SU-DHL-6 (cell line): ENCODE measurements around the gene BPIFB6.

Source experiments
- H2AFZ ChIP-seq: fragments of 200-600 bp; sonication (generic); 2 replicates; pipeline ENCODE4 v1.6.1; 2014; ENCODE audit warnings: low read depth, mild to moderate bottlenecking, moderate library complexity, mixed read lengths, antibody characterized with exemption, low read length; ENCODE audit not compliant: severe bottlenecking
- H3F3A ChIP-seq: fragments of 200-600 bp; shearing (Covaris generic); 2 replicates; pipeline ENCODE4 v1.6.0; 2016; ENCODE audit warnings: antibody characterized with exemption, mild to moderate bottlenecking; ENCODE audit not compliant: insufficient read depth
- H3K27ac ChIP-seq: fragments of 200-600 bp; sonication (generic); 2 replicates; pipeline ENCODE4 v1.5.1; 2016; ENCODE audit warnings: low read depth, mild to moderate bottlenecking, low read length, moderate library complexity, mixed read lengths
- H3K27me3 ChIP-seq: fragments of 200-600 bp; sonication (generic), shearing (Covaris generic); 2 replicates; pipeline ENCODE4 v1.6.0; 2014; ENCODE audit warnings: mild to moderate bottlenecking, low read length
- H3K36me3 ChIP-seq: fragments of 200-600 bp; sonication (generic); 2 replicates; pipeline ENCODE4 v1.6.1; 2014; ENCODE audit warnings: mild to moderate bottlenecking, low read length, mixed read lengths
- H3K4me2 ChIP-seq: fragments of 300-600, 200-600 bp; shearing (Covaris generic), sonication (generic); 2 replicates; pipeline ENCODE4 v1.6.0; 2014; ENCODE audit warnings: low read length, low read depth, mild to moderate bottlenecking; ENCODE audit not compliant: poor library complexity, severe bottlenecking
- H3K4me3 ChIP-seq: fragments of 200-600 bp; sonication (generic); 2 replicates; pipeline ENCODE4 v1.5.1; 2014; ENCODE audit warnings: antibody characterized with exemption, low read length, mild to moderate bottlenecking, mixed read lengths; ENCODE audit not compliant: insufficient read depth, poor library complexity, severe bottlenecking
- H3K79me2 ChIP-seq: fragments of 200-600 bp; sonication (generic); 2 replicates; pipeline ENCODE4 v1.6.1; 2014; ENCODE audit warnings: mild to moderate bottlenecking, low read length, moderate library complexity; ENCODE audit not compliant: insufficient read depth
- H3K9ac ChIP-seq: fragments of 200-600 bp; sonication (generic); 2 replicates; pipeline ENCODE4 v1.7.0; 2014; ENCODE audit warnings: mild to moderate bottlenecking, low read length
- H3K9me2 ChIP-seq: fragments of 200-600 bp; sonication (generic); replicated peaks from 2 replicates; pipeline ENCODE4 v1.6.1; 2014; ENCODE audit warnings: low read length; ENCODE audit not compliant: insufficient read depth
- H3K9me3 ChIP-seq: fragments of 200-600 bp; sonication (generic); 2 replicates; pipeline ENCODE4 v1.6.1; 2014; ENCODE audit warnings: low read length, mixed read lengths; ENCODE audit not compliant: insufficient read depth
- H4K20me1 ChIP-seq: fragments of 200-600 bp; sonication (generic); 2 replicates; pipeline ENCODE4 v1.6.1; 2014; ENCODE audit warnings: low read depth, mild to moderate bottlenecking, antibody characterized with exemption, low read length, moderate library complexity, mixed read lengths
- CTCF ChIP-seq: fragments of 200-600 bp; sonication (generic); IDR thresholded peaks from one replicate; pipeline ENCODE4 v1.5.1; 2017; ENCODE audit warnings: antibody characterized with exemption, mild to moderate bottlenecking, low read length, moderate library complexity; ENCODE audit not compliant: insufficient read depth, poor library complexity, severe bottlenecking
- EZH2phosphoT487 ChIP-seq: fragments of 200-600 bp; sonication (generic), shearing (Covaris generic); conservative IDR thresholded peaks from 2 replicates; pipeline ENCODE4 v1.6.1; 2018; ENCODE audit warnings: mild to moderate bottlenecking, antibody characterized with exemption, low read length, moderate library complexity, mixed read lengths

Gene BPIFB6

DNA sequence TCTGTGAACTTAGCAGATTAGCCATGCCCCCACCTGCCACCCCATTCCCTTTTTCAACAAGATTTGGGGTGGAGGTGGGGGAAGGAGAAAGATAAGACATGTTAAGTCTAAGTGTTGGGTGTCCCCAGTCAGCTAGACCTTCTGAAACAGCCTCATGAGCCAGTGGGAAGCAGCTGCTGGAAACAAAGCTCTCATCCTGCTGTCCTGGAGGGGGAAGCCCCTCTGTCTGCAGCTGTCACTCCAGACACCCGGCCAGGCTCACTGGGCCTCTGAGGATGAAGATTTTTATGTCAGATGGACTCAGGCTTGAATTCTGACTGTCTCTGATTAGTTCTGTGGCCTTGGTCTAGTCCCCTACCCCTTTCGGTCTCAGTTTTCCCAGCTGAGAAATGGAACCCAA, 23.3 kb downstream of the BPIFB6 start:
- Histone ChIP-seq H3K27ac (no peak overlapping the region), H3K4me2 (no peak overlapping the region), H3K9me2 (no peaks in the 10 kb centered on the region), H3K36me3 (no peaks in the 10 kb centered on the region), H3K4me3 (no peak overlapping the region), H2AFZ (no peak overlapping the region), H4K20me1 (no peaks in the 10 kb centered on the region), H3K9me3 (no peaks in the 10 kb centered on the region), H3K79me2 (no peaks in the 10 kb centered on the region), H3K9ac (no peak overlapping the region), H3F3A (no peaks in the 10 kb centered on the region), H3K27me3 (no peaks in the 10 kb centered on the region)
- TF ChIP-seq EZH2phosphoT487 (no peak), CTCF (no peak)

GRCh38 chr20:33059136-33059535, 27.7 kb downstream of the BPIFB6 start:
- Histone ChIP-seq H3K4me2 (no peak overlapping the region), H3K4me3 (no peak overlapping the region), H2AFZ (no peak overlapping the region), H3K27me3 (no peaks in the 10 kb centered on the region), H3K27ac (no peak overlapping the region), H3F3A (no peaks in the 10 kb centered on the region), H3K9ac (no peak overlapping the region), H3K79me2 (no peaks in the 10 kb centered on the region), H4K20me1 (no peaks in the 10 kb centered on the region), H3K36me3 (no peaks in the 10 kb centered on the region), H3K9me2 (no peaks in the 10 kb centered on the region), H3K9me3 (no peaks in the 10 kb centered on the region)
- TF ChIP-seq EZH2phosphoT487, result no peak
- TF ChIP-seq CTCF, result no peak

GRCh38 chr20:33059741-33060390, 28.4 kb downstream of the BPIFB6 start:
- H3K4me2 ChIP-seq, result no peak overlapping the region
- H3K79me2 ChIP-seq, result no peaks in the 10 kb centered on the region
- H3K27ac ChIP-seq, result no peak overlapping the region
- no peaks in the 10 kb centered on the region for H3K27me3 ChIP-seq
- H3K36me3 ChIP-seq, result no peaks in the 10 kb centered on the region
- no peaks in the 10 kb centered on the region for H3K9me3 ChIP-seq
- no peaks in the 10 kb centered on the region for H4K20me1 ChIP-seq
- H3F3A ChIP-seq, result no peaks in the 10 kb centered on the region
- H3K9me2 ChIP-seq, result no peaks in the 10 kb centered on the region
- no peak for TF ChIP-seq EZH2phosphoT487
- no peak for TF ChIP-seq CTCF
- no peak overlapping the region for H3K9ac ChIP-seq
- no peak overlapping the region for H3K4me3 ChIP-seq
- no peak overlapping the region for H2AFZ ChIP-seq
